Type B pancreatic cell (in vitro differentiated cells): ENCODE measurements around the gene MOV10. TPM values are rescaled to one million over a fixed set of nuclear protein-coding genes. Genes with fewer than 3 reads are reported as not detected.

ENCODE experiments used
- DNase-seq: peaks from one replicate; pipeline ENCODE4 v3.0.0; 2021; ENCODE audit warnings: mixed read lengths; ENCODE audit not compliant: unreplicated experiment; ENCODE audit errors: extremely low spot score
- H3K27ac Mint-ChIP-seq: 2 replicates; pipeline ENCODE4 v1.8.0; 2021; ENCODE audit warnings: mild to moderate bottlenecking, mixed read lengths
- H3K27me3 Mint-ChIP-seq: 2 replicates; pipeline ENCODE4 v1.8.0; 2021; ENCODE audit warnings: mixed read lengths
- H3K36me3 Mint-ChIP-seq: 2 replicates; pipeline ENCODE4 v1.8.0; 2021; ENCODE audit warnings: mixed read lengths
- H3K4me1 Mint-ChIP-seq: one replicate; pipeline ENCODE4 v1.8.0; 2021; ENCODE audit warnings: mixed read lengths; ENCODE audit not compliant: unreplicated experiment
- H3K4me3 Mint-ChIP-seq: 2 replicates; pipeline ENCODE4 v1.8.0; 2021; ENCODE audit warnings: mild to moderate bottlenecking, mixed read lengths
- H3K9me3 Mint-ChIP-seq: 2 replicates; pipeline ENCODE4 v1.8.0; 2021; ENCODE audit warnings: mixed read lengths
- CTCF ChIP-seq: fragments of 200-600 bp; sonication (generic); conservative IDR thresholded peaks from 2 replicates; pipeline ENCODE4 v1.5.0; 2021; ENCODE audit warnings: antibody characterized with exemption, mild to moderate bottlenecking
- total RNA-seq: library from RNA; stranded (reverse); gene quantifications from 2 replicates; pipeline ENCODE4 v1.2.1, GENCODE V29; 2021; ENCODE audit warnings: low replicate concordance

MOV10 gene
- total RNA-seq, 1 donor from 2014 or later, result 113 TPM

GRCh38 chr1:112694363-112694929 lies 20.0 kb downstream of the MOV10 start:
- Mint-ChIP-seq H3K4me3 (no peak overlapping the region), H3K36me3 (peaks cover 22% of the 10 kb centered on the region), H3K4me1 (peaks cover 10% of the 10 kb centered on the region), H3K9me3 (no peaks in the 10 kb centered on the region), H3K27me3 (no peaks in the 10 kb centered on the region), H3K27ac (no peak overlapping the region)
- no peak for TF ChIP-seq CTCF
- DNase-seq, result no peak

- Mint-ChIP-seq H3K4me3 (no peak overlapping the region), H3K9me3 (no peaks in the 10 kb centered on the region), H3K27me3 (no peaks in the 10 kb centered on the region), H3K4me1 (peaks cover 18% of the 10 kb centered on the region), H3K27ac (no peak overlapping the region), H3K36me3 (peaks cover 24% of the 10 kb centered on the region)
- no peak for TF ChIP-seq CTCF
- peak; percentile 62 for DNase-seq
These were observed 20.8 kb downstream of the MOV10 start for GRCh38 chr1:112695276-112695675.

- no peak for DNase-seq
- peaks cover 30% of the 10 kb centered on the region for H3K4me1 Mint-ChIP-seq
- peaks cover 31% of the 10 kb centered on the region for H3K36me3 Mint-ChIP-seq
- H3K27ac Mint-ChIP-seq, result peak overlapping the region; percentile 43
- H3K27me3 Mint-ChIP-seq, result no peaks in the 10 kb centered on the region
- TF ChIP-seq CTCF, result no peak
- no peaks in the 10 kb centered on the region for H3K9me3 Mint-ChIP-seq
- peak overlapping the region; percentile 39 for H3K4me3 Mint-ChIP-seq
These were observed 22.3 kb downstream of the MOV10 start for GRCh38 chr1:112696578-112697314.

GRCh38 chr1:112697781-112698201 lies 23.3 kb downstream of the MOV10 start:
- H3K9me3 Mint-ChIP-seq, result no peaks in the 10 kb centered on the region
- no peak overlapping the region for H3K27ac Mint-ChIP-seq
- TF ChIP-seq CTCF, result no peak
- no peaks in the 10 kb centered on the region for H3K27me3 Mint-ChIP-seq
- H3K4me1 Mint-ChIP-seq, result peaks cover 39% of the 10 kb centered on the region
- H3K36me3 Mint-ChIP-seq, result peaks cover 31% of the 10 kb centered on the region
- H3K4me3 Mint-ChIP-seq, result no peak overlapping the region
- DNase-seq, result peak; percentile 52

- H3K4me3 Mint-ChIP-seq, result peak overlapping the region; percentile 68
- DNase-seq, result peak; percentile 55
- no peak for TF ChIP-seq CTCF
- H3K27me3 Mint-ChIP-seq, result no peaks in the 10 kb centered on the region
- H3K9me3 Mint-ChIP-seq, result no peaks in the 10 kb centered on the region
- peaks cover 30% of the 10 kb centered on the region for H3K36me3 Mint-ChIP-seq
- peak overlapping the region; percentile 96 for H3K27ac Mint-ChIP-seq
- H3K4me1 Mint-ChIP-seq, result peaks cover 45% of the 10 kb centered on the region
These were observed 24.2 kb downstream of the MOV10 start for GRCh38 chr1:112698366-112699310.
